GM12878 (cell line): ENCODE measurements around the gene KCNB1. TPM values are rescaled to one million over a fixed set of nuclear protein-coding genes. Genes with fewer than 3 reads are reported as not detected.

Experiments used
- ATAC-seq: fragments of 200-7000 bp; cut with Tn5 transposase; 3 replicates; pipeline ENCODE4 v1.9.1; 2020; ENCODE audit warnings: mild to moderate bottlenecking, moderate library complexity
- BruUV-seq: library from RNA; stranded (reverse); fragments of 400-500 nt; replicated peaks from 2 replicates; lab custom pipeline; 2021; lab: Mats Ljungman, UMichigan
- CTCF ChIA-PET: fragments of 300-600 bp; sonication (Branson Sonifier 250); formaldehyde crosslinking; extraction: SDS; loops from one replicate; lab custom pipeline; 2021; ENCODE audit warnings: inconsistent platforms; lab: Yijun Ruan, JAX
- POLR2A ChIA-PET: fragments of 350-600 bp; formaldehyde crosslinking; extraction: SDS; loops from one replicate; lab custom pipeline; 2021; ENCODE audit warnings: inconsistent platforms; lab: Charles Lee
- RAD21 ChIA-PET: fragments of 300-600 bp; sonication (Branson Sonifier 250); formaldehyde crosslinking; loops from one replicate; lab custom pipeline; 2023; ENCODE audit warnings: antibody characterized with exemption; ENCODE audit not compliant: unreplicated experiment; lab: Charles Lee
- SMC1A ChIA-PET: fragments of 300-600 bp; sonication (Branson Sonifier 250); formaldehyde crosslinking; loops from one replicate; lab custom pipeline; 2023; ENCODE audit not compliant: unreplicated experiment, uncharacterized antibody; lab: Charles Lee
- DNase-seq: peaks from one replicate; pipeline ENCODE4 v3.0.0-alpha.2; 2011; ENCODE audit warnings: low read depth, low spot score
- FAIRE-seq: peaks from 3 replicates; lab custom pipeline; 2011; peaks lifted over from hg19 to GRCh38; lab: Jason Lieb, UNC
- H2AFZ ChIP-seq: 2 replicates; pipeline ENCODE4 v1.6.0; 2011; ENCODE audit warnings: low read depth, low read length, control low read depth; ENCODE audit not compliant: control insufficient read depth
- H3K27ac ChIP-seq: 2 replicates; pipeline ENCODE4 v1.5.1; 2011; ENCODE audit warnings: control low read depth; ENCODE audit not compliant: control insufficient read depth, insufficient read depth
- H3K27me3 ChIP-seq, 2 experiments: replicated peaks in 1 of 2; 2 replicates each; pipeline versions ENCODE4 v1.6.0 to v1.6.1; 2011; ENCODE audit warnings: low read length in 1 of 2; ENCODE audit not compliant: control insufficient read depth in 2 of 2, insufficient read depth in 2 of 2
- H3K36me3 ChIP-seq, 2 experiments: 2 replicates each; pipeline ENCODE4 v1.5.1; 2011; ENCODE audit warnings: low read length in 1 of 2; ENCODE audit not compliant: control insufficient read depth in 2 of 2, insufficient read depth in 2 of 2
- H3K4me1 ChIP-seq: 2 replicates; pipeline ENCODE4 v1.6.1; 2011; ENCODE audit warnings: mild to moderate bottlenecking, low read length, moderate library complexity, mixed read lengths; ENCODE audit not compliant: control insufficient read depth, insufficient read depth
- H3K4me2 ChIP-seq: 2 replicates; pipeline ENCODE4 v1.6.0; 2011; ENCODE audit warnings: control low read depth; ENCODE audit not compliant: control insufficient read depth, insufficient read depth
- H3K4me3 ChIP-seq: fragments of 200-600 bp; sonication (generic); 2 replicates; pipeline ENCODE4 v1.5.1; 2016
- H3K79me2 ChIP-seq: 2 replicates; pipeline ENCODE4 v1.6.0; 2011; ENCODE audit warnings: low read length; ENCODE audit not compliant: control insufficient read depth, insufficient read depth
- H3K9ac ChIP-seq: 2 replicates; pipeline ENCODE4 v1.8.0; 2011; ENCODE audit warnings: low read length, control low read depth, mixed read lengths; ENCODE audit not compliant: control insufficient read depth, insufficient read depth
- H3K9me3 ChIP-seq: replicated peaks from 3 replicates; pipeline ENCODE4 v1.5.1; 2011; ENCODE audit warnings: mild to moderate bottlenecking, low read length; ENCODE audit not compliant: control insufficient read depth, insufficient read depth
- H4K20me1 ChIP-seq: 2 replicates; pipeline ENCODE4 v1.6.0; 2011; ENCODE audit not compliant: control insufficient read depth, insufficient read depth
- DPF2 ChIP-seq: fragments of 450-650 bp; IDR thresholded peaks from 2 replicates; pipeline ENCODE4 v1.6.1; 2017; ENCODE audit warnings: mild to moderate bottlenecking
- ELK1 ChIP-seq: IDR thresholded peaks from 2 replicates; pipeline ENCODE4 v1.6.1; 2012; ENCODE audit warnings: low read depth, low read length, improper control_type of control experiment
- NR2C2 ChIP-seq: IDR thresholded peaks from 2 replicates; pipeline ENCODE4 v1.6.1; 2011; ENCODE audit warnings: borderline replicate concordance, low read depth; ENCODE audit not compliant: control insufficient read depth, insufficient read length
- ZBTB4 ChIP-seq: fragments of 450-650 bp; formaldehyde crosslinking; IDR thresholded peaks from 2 replicates; pipeline ENCODE4 v1.4.0; 2022; ENCODE audit warnings: mild to moderate bottlenecking, moderate library complexity
- WGBS: methylation state at CpG from one replicate; pipeline ENCODE4 v1.1.6; 2016; ENCODE audit warnings: low lambda C conversion rate; ENCODE audit not compliant: insufficient replicate concordance, insufficient coverage; ENCODE audit errors: missing lambda C conversion rate; 5-methylcytosine and 5-hydroxymethylcytosine counted together
- in situ Hi-C: fragments of 300-500 bp; cut with MboI; formaldehyde crosslinking; loops from 9 replicates; pipeline ENCODE4 v1.14.3; 2018; ENCODE audit warnings: mixed read lengths
- intact Hi-C: fragments of 100-400 bp; cut with micrococcal nuclease; formaldehyde crosslinking; loops from one replicate; pipeline ENCODE4 v1.14.2; 2022; ENCODE audit not compliant: unreplicated experiment
- polyA plus RNA-seq, 11 experiments: library from polyadenylated mRNA; depleted of rRNA in 4 of 11; unstranded in 6 of 11; stranded (reverse) in 5 of 11; fragments of >200 nt; fragmentation: Nextera tagmentation in 4 of 11; fragmentation: Illumina TruSeq in 1 of 11; extraction: Ambion mirVana in 4 of 11; extraction: Trizol in 1 of 11; gene quantifications; 1 replicate in 1 of 11; 2 replicates in 10 of 11; pipeline versions ENCODE4 v1.2.1 to v1.2.3, GENCODE V29; 2011 to 2016; ENCODE audit warnings: inconsistent platforms in 2 of 11, missing spikeins in 2 of 11, low read depth in 1 of 11
- total RNA-seq, 4 experiments: library from RNA; depleted of rRNA in 3 of 4; stranded (reverse); fragments of >200 nt in 3 of 4; fragmentation: Illumina TruSeq in 1 of 4; extraction: Trizol in 1 of 4; gene quantifications; 2 replicates each; pipeline versions ENCODE4 v1.2.1 to v1.2.3, GENCODE V29; 2013 to 2021

KCNB1 gene
- total and polyA plus RNA-seq, 10 of the 15 experiments (the other 5 are each of a cell fraction or from before 2014, with no cell fraction given) = 0.02 to 0.08 (median 0.03) TPM; not detected in 7

GRCh38 chr20:49403012-49403411 lies 79.5 kb downstream of the KCNB1 start:
- no peak for ATAC-seq
- TF ChIP-seq DPF2 (no peak), ZBTB4 (CRISPR knock-in tag) (no peak), ELK1 (no peak), NR2C2 (no peak)
- BruUV-seq = no TSS peak
- Histone ChIP-seq H3K4me2 (no peak overlapping the region), H3K27me3 (no peaks in the 10 kb centered on the region; a peak in 1 of 4 replicates), H3K9ac (no peak overlapping the region), H3K9me3 (no peaks in the 10 kb centered on the region), H3K27ac (no peak overlapping the region), H3K4me1 (no peaks in the 10 kb centered on the region), H3K36me3 (no peaks in the 10 kb centered on the region), H3K79me2 (no peaks in the 10 kb centered on the region), H4K20me1 (no peaks in the 10 kb centered on the region), H3K4me3 (no peak overlapping the region), H2AFZ (no peak overlapping the region)
- ChIA-PET RAD21 (no interaction called here), SMC1A (interaction anchor here (0.6 to 1.6 kb wide), 2 partner anchors 8 to 409 kb away, joined by 3 to 4 read pairs; no protein-coding TSS in a partner anchor), POLR2A (no interaction called here), CTCF (interaction anchor here (2.6 kb wide), 1 partner anchor 18 kb away, joined by 5 read pairs; no protein-coding TSS in a partner anchor)
- DNase-seq = no peak
- WGBS = 17% methylated on average over 2 of the region's 2 CpGs
- in situ Hi-C loops (no loop called here), intact Hi-C loops (no loop called here)
- no peak for FAIRE-seq
